ENCODE results near the gene DNMT3A.

The DNMT3A gene

GRCh38 chr2:25333981-25334380 is 7.7 kb downstream of the DNMT3A start:
- DNase-seq, result no peak
- TF ChIP-seq POLR2A (IDR thresholded peaks at IDR 0.05; ENCODE audit: low read length) (no peak), GATA1 (IDR thresholded peaks at IDR 0.05; ENCODE audit: low read depth, low read length) (no peak)

GRCh38 chr2:25332571-25332970 is 9.2 kb downstream of the DNMT3A start:
- no peak for DNase-seq
- TF ChIP-seq POLR2A (IDR thresholded peaks at IDR 0.05; ENCODE audit: low read length) (no peak), GATA1 (IDR thresholded peaks at IDR 0.05; ENCODE audit: low read depth, low read length) (no peak)

GRCh38 chr2:25331686-25332365 is 9.9 kb downstream of the DNMT3A start:
- no peak for DNase-seq

DNA sequence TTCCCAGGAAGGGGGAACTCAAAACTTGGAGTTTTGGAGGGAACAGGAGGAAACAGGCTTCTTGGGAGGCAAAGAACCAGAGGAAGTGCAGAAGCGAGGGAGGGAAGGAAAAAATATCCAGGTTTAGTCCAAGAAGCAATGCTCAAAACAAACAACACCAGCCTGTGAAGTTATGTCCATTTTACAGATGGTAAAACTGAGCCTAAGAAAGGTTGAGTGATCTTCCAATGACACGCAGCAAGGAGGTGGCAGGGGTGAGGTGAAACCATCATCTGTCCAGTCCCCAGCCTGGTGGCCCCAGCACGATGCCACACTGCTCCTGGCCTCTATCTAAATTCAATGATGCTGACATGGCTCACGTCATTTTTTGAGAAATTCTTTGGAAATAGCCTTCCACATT is 10.8 kb downstream of the DNMT3A start:
- no peak for TF ChIP-seq GATA1 (IDR thresholded peaks at IDR 0.05; ENCODE audit: low read depth, low read length)
- no peak for DNase-seq

More at GRCh38 chr2:25331686-25332365, 9.9 kb downstream of the DNMT3A start:
- TF ChIP-seq POLR2A (IDR thresholded peaks at IDR 0.05; ENCODE audit: low read length) (no peak), GATA1 (IDR thresholded peaks at IDR 0.05; ENCODE audit: low read depth, low read length) (no peak)

GRCh38 chr2:25330273-25330672 is 11.5 kb downstream of the DNMT3A start:
- no peak for TF ChIP-seq GATA1 (IDR thresholded peaks at IDR 0.05; ENCODE audit: low read depth, low read length)
- TF ChIP-seq POLR2A (IDR thresholded peaks at IDR 0.05; ENCODE audit: low read length), result no peak
- DNase-seq, result no peak

- no peak for DNase-seq
- TF ChIP-seq GATA1 (IDR thresholded peaks at IDR 0.05; ENCODE audit: low read depth, low read length) (no peak), POLR2A (IDR thresholded peaks at IDR 0.05; ENCODE audit: low read length) (no peak)
These were observed 13.3 kb downstream of the DNMT3A start for GRCh38 chr2:25328152-25329085.

GRCh38 chr2:25326326-25327013 is 15.3 kb downstream of the DNMT3A start:
- TF ChIP-seq POLR2A (IDR thresholded peaks at IDR 0.05; ENCODE audit: low read length), result no peak
- TF ChIP-seq GATA1 (IDR thresholded peaks at IDR 0.05; ENCODE audit: low read depth, low read length), result no peak
- DNase-seq, result no peak

GRCh38 chr2:25324905-25325592 is 16.7 kb downstream of the DNMT3A start:
- TF ChIP-seq GATA1 (IDR thresholded peaks at IDR 0.05; ENCODE audit: low read depth, low read length) (no peak), POLR2A (IDR thresholded peaks at IDR 0.05; ENCODE audit: low read length) (no peak)
- no peak for DNase-seq

GRCh38 chr2:25324251-25324650 is 17.5 kb downstream of the DNMT3A start:
- no peak for DNase-seq
- TF ChIP-seq POLR2A (IDR thresholded peaks at IDR 0.05; ENCODE audit: low read length) (no peak), GATA1 (IDR thresholded peaks at IDR 0.05; ENCODE audit: low read depth, low read length) (no peak)

GRCh38 chr2:25323610-25324189 is 18.0 kb downstream of the DNMT3A start:
- TF ChIP-seq POLR2A (IDR thresholded peaks at IDR 0.05; ENCODE audit: low read length) (no peak), GATA1 (IDR thresholded peaks at IDR 0.05; ENCODE audit: low read depth, low read length) (no peak)

GRCh38 chr2:25323042-25323514 is 18.6 kb downstream of the DNMT3A start:
- TF ChIP-seq GATA1 (IDR thresholded peaks at IDR 0.05; ENCODE audit: low read depth, low read length) (no peak), POLR2A (IDR thresholded peaks at IDR 0.05; ENCODE audit: low read length) (no peak)
- DNase-seq, result no peak

More at GRCh38 chr2:25323610-25324189, 18.0 kb downstream of the DNMT3A start:
- DNase-seq, result no peak

DNA sequence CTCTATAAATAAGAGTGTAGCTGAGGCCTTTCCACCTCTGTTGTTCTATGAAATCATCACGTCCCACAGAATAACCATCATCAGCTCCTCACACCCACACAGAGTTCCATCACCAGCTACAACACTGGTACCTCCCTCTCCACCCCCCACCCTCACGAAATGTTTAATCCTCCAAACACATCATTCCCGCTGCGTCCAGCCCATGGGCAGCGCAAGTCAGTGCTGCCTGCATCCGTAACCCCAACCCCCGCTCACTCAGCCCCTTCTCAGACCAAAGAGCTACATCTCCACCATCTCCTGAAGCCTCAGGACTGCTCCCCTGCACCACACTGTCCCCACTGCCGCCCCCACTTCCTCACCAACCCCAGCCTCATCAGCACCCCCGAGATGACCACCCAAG is 19.4 kb downstream of the DNMT3A start:
- TF ChIP-seq POLR2A (IDR thresholded peaks at IDR 0.05; ENCODE audit: low read length) (no peak), GATA1 (IDR thresholded peaks at IDR 0.05; ENCODE audit: low read depth, low read length) (no peak)
- no peak for DNase-seq

DNA sequence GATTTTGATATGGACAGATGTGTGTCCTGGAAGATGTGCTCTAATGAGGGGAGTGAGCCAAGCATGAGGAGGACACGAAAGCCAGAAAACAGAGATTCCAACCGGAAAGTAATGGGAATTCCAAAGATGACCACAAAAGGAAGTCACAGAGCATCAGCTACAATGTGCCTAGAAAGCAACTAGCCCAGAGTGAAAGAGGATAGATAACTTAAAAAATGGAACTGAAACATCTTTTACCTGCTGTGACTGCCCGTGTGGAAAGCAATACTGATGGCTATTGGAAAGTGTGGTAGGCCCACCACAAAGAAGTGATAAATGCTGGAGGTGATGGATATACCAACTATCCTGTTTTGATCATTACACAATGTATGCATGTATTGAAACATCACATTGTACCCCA is 21.6 kb downstream of the DNMT3A start:
- no peak for TF ChIP-seq POLR2A (IDR thresholded peaks at IDR 0.05; ENCODE audit: low read length)
- DNase-seq, result no peak
